HG03432 (cell line): ENCODE data around the gene BTAF1.
"Not testable (repeated sequence)": the region's sequence is repeated elsewhere in the genome, so short reads cannot be mapped to it uniquely, and the experiment has no call there.

ENCODE experiments used
- ATAC-seq: cut with Tn5 transposase; IDR thresholded peaks from one replicate; pipeline ENCODE4 v1.9.1; 2021; ENCODE audit warnings: mild to moderate bottlenecking, moderate library complexity; ENCODE audit not compliant: unreplicated experiment

The BTAF1 gene

GRCh38 chr10:91976317-91977051 is 52.9 kb downstream of the BTAF1 start:
- no peak for ATAC-seq

DNA sequence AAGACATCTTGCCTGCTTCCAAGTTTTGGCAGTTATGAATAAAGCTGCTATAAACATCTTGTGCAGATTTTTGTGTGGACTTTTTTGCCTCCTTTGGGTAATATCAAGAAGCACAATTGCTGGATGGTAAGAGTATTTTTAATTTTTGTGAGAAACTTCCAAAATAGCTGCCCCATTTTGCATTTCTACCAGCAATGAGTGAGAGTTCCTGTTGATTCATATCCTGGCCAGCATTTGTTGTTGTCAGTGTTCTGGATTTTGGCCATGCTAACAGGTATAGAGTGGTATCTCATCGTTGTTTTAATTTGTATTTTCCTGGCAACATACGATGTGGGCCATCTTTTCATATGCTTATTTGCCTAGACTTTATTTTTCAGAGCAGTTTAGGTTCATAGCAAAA is 53.9 kb downstream of the BTAF1 start:
- ATAC-seq: no peak

DNA sequence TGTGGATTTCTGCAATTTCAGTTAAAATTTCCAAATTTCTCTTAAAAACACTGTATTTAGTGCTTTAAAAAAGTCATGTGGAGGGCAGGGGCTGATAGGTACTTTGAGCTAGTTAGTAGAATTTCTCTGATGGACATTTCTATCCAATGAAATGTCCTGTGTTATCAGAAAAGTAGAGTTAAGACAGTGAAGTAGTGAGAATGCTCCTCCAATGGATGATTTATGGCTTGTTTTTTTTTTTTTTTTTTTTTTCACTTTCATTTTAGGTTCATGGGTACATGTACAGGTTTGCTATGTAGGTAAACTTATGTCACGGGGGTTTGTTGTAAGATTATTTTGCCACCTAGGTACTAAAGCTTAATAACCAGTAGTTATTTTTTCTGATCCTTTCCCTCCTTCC is 55.0 kb downstream of the BTAF1 start:
- ATAC-seq: no peak

GRCh38 chr10:91980319-91980718 is 56.7 kb downstream of the BTAF1 start:
- no peak for ATAC-seq

DNA sequence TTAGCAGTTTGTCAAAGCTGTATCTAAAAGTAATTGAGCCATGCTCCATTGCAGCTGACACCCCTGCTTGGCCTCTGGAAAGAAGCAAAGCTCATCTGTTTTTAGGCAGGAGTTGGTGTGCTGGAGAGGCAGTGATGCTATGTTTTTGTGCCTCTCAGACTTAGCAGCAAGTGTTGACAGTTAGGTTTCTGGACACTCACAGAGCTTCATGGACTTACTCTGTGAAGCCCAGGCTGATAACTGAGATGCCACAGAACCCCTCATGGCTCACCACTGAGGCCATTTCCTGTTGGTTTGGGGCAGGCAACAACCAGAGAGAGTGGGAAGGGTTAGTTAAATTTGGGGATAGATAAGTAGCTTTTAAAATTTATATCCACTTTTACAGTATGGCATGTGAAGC is 59.8 kb downstream of the BTAF1 start:
- ATAC-seq: no peak

DNA sequence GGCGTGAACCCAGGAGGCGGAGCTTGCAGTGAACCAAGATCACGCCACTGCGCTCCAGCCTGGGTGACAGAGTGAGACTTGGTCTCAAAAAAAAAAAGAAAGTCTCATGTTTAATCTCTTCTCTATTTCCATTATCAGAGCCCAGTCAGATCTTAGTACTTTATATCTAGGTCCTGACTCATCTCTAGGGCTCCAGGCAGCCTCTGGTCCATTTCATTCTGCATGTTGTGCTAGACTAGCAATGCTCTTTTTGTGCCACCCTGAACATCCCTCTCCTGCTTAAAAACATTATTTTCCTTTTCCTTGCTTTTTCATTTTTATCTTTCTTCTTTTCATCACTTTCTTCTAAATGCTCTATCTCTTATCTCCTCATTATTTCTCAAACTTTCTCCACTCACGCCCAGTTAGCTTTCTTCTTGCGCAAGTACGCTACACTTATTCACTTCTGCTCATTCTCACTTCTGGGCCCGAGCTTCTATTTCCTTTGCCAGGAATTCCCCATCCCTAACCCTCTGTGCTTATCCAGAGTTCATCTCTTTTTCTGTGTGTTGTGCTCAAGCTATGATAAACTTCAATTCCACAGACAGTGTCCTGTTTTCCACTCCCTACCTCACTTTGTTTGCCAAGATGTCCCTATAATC is 63.9 kb downstream of the BTAF1 start:
- no peak for ATAC-seq

- no peak for ATAC-seq
These were observed 68.5 kb downstream of the BTAF1 start for GRCh38 chr10:91992031-91992430.

- no peak for ATAC-seq
These were observed 72.7 kb downstream of the BTAF1 start for GRCh38 chr10:91996266-91996665.

- ATAC-seq: no peak
These were observed 78.0 kb downstream of the BTAF1 start for GRCh38 chr10:92001581-92001980.

DNA sequence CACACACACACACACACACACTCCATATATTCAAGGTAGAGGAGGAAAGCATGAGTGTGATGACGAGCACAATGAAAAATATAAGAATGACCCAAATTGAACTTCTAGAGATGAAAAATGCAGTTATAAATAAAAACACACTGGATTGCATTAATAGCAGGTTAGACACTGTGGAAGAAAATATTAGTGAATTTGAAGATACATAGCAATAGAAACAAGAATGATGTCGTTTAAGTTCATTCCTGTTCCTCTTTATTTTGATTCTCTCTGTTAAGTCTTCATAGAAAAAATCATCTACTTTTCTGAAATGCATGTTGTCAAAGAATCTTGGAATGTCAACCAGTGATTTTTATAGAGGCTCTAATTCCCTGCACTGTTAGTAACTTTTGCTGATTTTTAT is 78.4 kb downstream of the BTAF1 start:
- no peak for ATAC-seq

- no peak for ATAC-seq
These were observed 79.7 kb downstream of the BTAF1 start for GRCh38 chr10:92003258-92003657.

DNA sequence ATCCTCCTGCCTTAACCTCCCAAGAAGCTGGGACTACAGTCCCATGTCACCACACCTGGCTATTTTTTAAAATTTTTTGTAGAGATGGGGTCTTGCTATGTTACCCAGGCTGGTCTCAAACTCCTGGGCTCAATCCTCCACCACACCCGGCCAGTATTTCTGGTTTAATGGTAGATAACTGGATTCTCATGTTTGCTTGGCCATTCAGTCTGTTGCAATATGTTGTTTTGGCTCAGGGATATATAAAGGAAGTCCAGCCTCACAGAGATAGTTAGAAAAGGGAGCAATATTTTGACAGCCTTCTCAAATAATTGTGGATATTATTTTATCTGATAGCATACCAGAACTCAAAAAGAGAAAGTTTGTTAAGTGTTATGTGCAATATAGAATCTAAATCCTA is 82.4 kb downstream of the BTAF1 start:
- ATAC-seq: no peak

DNA sequence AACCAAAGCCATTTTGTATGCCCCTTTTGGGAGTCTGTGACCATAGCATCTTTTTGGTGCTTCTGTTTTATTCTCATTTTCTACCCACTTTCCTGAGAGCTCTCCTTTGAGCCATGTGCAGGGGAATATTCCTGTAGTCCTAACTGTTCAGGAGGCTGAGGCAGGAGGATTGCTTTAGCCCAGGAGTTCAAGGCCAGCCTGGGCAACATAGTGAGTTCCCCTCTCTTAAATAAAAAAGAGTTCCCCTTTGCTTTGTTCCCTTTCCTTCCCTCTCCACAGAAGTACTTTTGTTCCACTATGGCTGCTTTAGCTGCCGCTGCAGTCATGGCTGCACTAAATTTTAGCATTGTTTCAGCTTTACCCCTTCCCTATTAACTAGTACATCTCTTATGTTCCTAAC is 85.9 kb downstream of the BTAF1 start:
- ATAC-seq: no peak

DNA sequence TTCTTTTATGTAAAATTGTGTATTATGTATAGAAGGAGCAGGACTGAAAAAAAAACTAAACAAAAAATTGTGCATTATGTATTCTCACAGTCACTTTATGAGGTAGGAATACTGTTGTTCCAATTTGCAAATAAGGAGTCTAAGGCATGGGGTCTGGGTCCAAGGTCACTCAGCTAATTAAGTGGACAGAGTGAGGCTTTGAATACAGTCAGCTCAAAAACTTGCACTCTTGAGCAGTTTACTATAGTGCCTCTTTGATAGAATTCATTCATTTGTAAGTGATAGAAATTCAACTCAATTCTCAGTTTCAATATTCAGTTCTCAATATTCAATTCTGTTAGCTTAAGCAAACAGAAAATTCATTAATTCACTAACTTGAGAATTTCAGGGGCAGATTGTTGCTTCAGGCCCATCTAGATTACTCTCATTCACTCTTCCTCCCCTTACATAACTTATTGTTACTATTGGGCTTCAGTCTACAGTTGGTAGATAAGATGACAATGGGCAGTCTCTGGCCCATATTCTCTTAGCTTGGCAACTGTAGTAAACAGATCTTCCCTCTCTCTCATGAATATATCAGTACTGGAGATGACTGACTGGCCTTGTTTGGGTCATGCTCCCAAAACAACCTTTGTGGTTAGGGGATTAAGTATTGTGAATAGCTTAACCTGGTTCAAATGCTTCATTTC is 86.6 kb downstream of the BTAF1 start:
- no peak for ATAC-seq

DNA sequence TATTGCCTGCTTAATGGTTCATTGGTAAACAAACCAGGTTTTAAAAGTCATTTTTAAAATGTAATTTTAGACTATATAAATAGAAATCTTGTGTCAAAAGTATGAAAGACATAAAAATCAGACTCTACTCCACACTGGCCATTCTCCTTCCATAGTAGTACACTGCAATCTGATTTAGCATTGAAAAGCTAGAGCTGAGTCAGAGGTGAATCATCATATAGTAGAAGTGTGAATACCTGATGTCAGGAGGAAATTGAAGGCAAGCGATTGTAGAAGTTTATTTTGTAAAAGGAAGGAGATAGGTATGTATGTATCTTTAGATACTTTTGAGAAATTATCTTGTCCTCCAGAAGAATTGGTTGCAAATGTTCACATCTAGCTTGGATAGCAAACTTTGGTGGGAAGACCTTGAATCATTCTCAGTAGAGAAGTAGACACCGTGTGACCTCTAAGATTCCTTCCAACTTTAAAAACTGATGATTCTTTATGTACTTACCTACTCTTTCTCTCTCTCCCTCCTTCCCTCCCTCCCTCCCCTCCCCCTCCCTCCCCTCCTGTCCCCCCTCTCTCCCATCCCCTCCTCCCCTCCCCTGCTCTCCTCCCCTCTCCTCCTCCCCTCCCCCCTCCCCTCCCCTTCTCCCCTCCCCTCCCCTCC is 88.1 kb downstream of the BTAF1 start:
- no peak for ATAC-seq

DNA sequence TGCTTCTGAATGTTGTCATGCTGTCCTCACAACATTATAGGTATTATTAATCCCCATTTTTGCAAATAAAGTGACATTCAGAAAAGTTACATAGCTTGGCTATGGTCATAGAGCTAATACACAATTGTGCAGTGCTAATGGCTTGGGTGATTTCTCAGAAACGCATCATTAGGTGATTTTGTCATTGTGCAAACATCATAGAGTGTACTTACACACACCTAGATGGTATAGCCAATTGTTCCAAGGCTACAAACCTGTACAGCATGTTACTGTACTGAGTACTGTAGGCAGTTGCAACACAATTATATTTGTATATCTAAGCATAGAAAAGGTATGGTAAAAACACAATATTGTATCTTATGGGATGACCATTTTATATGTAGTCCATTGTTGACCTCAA is 91.0 kb downstream of the BTAF1 start:
- ATAC-seq: no peak

DNA sequence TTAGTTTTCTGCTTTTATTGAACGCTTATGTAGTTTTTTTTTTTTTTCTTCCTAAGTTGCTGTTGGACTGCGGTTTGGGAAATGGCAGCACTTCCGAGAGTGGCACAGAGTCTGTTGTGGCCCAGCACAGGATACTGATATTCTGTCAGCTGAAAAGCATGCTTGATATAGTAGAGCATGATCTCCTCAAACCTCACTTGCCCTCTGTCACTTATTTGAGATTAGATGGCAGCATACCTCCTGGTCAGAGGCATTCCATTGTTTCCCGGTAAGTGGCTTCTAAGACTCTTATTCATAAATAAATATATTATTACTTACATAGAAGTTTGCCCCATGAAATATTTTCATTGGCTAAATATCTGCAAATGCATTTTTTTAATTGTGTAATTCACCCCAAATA is 101.1 kb downstream of the BTAF1 start:
- no peak for ATAC-seq

DNA sequence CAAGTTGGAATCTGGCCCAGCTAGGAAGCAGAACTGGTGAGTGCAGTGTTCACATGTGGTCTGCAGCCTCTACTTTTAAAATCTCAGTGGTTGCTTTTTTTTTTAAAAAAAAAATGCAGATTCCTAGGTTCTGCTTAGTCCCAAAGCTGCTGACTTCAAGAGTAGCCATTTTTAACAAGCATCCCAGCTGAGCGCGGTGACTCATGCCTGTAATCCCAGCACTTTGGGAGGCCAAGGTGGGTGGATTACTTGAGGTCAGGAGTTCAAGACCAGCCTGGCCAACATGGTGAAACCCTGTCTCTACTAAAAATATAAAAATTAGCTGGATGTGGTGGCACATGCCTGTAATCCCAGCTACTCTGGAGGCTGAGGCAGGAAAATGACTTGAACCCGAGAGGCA is 101.8 kb downstream of the BTAF1 start:
- ATAC-seq: not testable (repeated sequence)

GRCh38 chr10:92027141-92027540 is 103.6 kb downstream of the BTAF1 start:
- ATAC-seq: no peak

GRCh38 chr10:92031580-92031979 is 108.0 kb downstream of the BTAF1 start:
- ATAC-seq: no peak

- not testable (repeated sequence) for ATAC-seq
These were observed 109.5 kb downstream of the BTAF1 start for GRCh38 chr10:92033070-92033469.

DNA sequence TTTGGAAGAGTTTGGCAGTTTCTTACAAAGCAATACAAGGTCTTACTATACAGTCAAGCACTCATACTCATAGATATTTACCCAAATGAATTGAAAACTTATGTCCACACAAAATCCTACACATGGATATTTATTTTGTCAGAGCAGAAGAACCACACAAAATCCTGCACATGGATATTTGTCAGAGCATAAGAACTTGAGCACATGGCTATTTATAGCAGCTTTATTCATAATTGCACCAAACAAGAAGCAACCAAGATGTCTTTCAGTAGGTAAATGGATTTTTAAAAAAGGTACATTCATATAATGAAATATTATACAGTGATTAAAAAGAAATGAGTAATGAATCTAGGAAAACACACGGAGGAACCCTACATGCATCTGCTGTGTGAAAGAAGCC is 115.4 kb downstream of the BTAF1 start:
- no peak for ATAC-seq
